NT2/D1 (cell line): ENCODE results near the gene SSX4.

Experiments
- YY1 ChIP-seq: IDR thresholded peaks from 2 replicates; pipeline ENCODE4 v1.6.1; 2011; ENCODE audit not compliant: insufficient read length, insufficient read depth
- ZNF274 ChIP-seq: IDR thresholded peaks from 2 replicates; pipeline ENCODE4 v1.6.1; 2011; ENCODE audit warnings: mild to moderate bottlenecking, low read depth, low read length

DNA sequence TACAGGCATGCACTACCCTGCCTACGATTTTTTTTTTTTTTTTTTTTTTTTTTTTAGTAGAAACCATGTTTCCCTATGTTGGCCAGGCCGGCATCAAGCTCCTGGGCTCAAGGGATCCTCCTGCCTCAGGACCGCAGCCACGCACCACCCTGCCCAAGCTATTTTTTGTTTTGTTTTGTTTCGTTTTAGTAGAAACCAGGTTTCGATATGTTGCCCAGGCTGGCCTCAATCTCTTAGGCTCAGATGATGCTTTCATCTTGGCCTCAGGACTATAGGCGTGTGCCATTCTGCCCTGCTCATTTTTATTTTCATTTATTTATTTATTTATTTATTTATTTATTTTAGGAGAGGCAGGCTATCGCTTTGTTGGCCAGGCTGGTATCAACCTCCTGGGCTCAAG is 25.7 kb upstream of the SSX4 start:
- TF ChIP-seq ZNF274 (no peak), YY1 (no peak)
